SW 1271 (cell line): Measurements from ENCODE around the gene TUBGCP5.

Experiments used
- DNase-seq, 2 experiments: peaks; one replicate each; lab custom pipeline; 2025; lab: John Stamatoyannopoulos, UW

Gene TUBGCP5

DNA sequence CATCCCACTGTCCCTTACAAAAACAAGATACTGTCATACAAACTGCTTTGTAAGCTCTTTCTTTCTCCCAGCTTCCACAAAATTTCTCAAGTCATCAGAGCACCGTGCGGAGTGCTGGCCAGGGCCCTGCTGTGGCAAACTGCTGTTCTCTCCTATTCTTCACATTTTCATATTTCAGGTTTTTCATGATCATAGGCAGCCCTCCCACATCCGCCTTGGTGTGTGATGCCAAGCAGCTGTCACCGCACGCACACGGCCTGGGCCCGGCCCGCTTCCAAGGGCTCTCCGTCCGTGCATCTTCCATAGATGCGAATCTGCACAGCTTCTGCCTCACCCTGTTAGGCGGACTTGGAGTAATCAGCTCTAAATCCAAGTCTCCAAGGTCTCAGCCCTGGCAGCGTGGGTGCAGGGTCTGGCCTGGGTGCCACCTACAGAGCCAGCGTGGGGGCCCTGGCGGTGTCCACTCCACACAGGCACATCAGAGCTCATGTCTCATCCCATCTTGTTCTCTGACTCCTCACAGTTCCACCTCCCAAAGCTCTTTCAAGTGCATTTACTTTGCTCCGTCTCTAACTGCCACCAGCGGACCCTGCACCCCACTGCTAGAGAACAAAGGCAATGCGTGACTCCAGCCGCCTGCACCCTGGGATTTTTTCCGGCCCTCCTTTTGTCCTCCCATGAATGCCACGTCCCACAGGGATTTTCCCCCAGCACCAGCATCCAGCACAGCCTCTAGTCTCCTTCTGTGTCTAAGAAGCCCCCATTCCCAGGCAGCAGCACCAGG is 86.4 kb downstream of the TUBGCP5 start:
- DNase-seq = no peak

DNA sequence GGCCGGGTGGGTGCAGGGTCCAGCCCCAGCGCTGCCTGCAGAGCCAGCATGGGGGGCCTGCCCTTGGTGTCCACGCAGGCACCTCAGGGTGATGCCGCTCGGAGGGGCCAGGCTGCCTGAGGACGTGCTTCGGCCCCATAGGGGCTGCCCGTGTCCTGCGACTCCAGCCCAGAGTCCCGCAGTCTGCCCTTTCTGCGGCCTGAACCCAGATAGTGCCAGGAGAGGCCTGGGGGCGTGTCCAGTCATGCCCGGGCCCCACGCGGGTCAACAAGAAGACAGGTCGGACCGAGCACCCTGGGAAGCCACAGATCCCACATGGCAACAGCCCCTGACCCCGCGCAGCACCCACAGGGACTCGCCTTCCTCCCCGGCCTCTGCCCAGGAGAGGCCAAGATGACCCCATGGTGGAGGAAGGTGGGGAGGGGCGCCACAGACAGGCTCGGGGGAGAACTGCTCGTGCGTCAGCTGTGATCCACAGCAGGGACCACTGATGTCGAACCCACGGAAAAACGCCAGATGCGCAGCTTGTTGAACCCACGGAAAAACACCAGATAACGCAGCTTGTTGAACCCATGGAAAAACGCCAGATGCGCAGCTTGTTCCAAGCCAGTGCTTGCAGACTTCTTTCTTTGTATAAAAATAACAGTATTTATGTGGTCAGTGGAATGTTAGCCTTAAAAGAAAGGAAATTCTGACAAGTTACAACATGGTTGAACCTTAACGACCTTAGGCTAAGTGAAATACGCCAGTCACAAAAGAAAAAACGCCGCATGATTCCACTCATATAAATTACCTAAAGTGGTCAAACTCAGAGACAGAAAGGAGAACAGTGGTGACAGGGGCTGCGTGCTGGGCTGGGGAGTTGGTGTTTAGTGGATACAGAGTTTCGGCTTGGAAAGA is 87.7 kb downstream of the TUBGCP5 start:
- DNase-seq = no peak

DNA sequence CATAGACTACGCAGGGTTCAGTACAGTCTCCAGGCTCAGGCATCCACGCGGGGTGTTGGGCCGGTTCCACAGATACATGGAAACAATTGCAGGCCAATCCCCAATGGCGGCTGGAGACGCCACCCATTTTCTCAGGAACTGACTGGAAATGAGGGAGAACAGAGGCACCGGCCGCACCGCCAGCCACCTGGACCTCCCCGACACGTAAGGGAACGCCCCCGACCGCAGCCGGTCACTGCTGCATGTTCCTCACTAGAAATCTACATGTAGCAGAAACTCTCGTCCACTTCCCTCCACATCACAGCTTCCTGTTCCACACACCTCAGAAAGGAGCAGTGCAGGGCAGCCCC is 88.4 kb downstream of the TUBGCP5 start:
- DNase-seq = no peak

DNA sequence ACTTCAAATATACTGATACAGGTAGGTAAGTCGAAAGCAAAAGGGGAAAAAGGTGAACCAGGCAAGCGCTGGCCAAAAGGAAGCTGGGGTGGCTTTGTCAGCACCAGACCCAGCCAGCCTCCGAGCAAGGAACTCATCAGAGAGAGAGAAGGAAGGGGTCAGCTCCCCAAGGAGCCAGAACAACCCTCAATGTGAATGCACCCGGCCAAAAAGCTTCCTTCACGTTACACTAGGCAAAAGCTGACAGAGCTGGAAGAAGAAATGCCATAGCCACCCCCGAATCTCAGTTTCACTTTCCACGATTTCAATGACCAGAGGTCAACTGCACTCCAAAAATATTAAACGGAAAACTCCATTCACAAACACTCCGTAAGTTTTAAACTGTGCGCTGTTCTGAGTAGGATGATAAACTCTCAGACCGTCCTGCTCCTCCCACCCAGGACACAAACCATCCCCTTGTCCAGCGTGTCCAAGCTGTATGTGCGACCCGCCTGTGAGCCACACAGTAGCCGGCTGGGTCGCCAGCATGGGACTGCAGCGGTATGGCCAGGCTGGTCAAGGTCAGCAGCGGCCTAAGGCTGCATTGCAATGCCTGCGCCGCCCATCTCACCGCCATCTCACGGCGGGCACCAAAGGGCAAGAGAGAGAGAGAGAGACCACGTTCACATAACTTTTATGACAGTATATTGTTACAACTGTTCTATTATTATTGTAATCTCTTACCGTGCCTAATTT is 88.9 kb downstream of the TUBGCP5 start:
- DNase-seq = no peak
